Measurements from ENCODE around the gene HEMK1.

DNA sequence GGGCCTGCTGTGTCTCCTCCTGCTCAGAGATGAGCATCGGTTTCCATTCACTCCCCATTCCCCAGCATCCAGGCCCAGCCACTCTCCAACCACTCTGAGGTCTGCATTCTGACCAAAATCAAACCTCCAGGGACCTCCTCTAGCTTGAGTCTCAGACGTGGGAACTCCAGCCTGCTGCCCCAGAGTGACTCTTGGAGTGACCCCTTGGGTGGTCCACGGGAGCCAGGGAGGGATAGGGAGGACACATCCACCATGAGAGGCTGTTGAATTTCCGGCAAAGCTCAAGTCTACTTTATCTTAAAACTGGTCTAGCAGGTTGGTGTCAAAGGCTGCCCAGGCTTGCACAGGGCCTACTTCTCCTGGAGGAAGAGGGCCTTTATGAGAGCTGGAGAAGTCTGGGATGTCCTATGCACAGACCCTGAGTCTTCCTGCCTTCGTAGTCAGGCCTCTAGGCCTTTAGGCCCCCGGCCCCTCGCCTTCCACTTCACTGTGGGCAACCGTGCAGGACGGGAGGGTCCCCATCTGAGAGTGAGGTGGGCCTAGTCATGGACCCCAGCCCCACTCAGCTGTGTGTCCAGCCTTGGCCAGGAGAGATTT lies 33.4 kb downstream of the HEMK1 start:
- TF ChIP-seq, protein P1, sequence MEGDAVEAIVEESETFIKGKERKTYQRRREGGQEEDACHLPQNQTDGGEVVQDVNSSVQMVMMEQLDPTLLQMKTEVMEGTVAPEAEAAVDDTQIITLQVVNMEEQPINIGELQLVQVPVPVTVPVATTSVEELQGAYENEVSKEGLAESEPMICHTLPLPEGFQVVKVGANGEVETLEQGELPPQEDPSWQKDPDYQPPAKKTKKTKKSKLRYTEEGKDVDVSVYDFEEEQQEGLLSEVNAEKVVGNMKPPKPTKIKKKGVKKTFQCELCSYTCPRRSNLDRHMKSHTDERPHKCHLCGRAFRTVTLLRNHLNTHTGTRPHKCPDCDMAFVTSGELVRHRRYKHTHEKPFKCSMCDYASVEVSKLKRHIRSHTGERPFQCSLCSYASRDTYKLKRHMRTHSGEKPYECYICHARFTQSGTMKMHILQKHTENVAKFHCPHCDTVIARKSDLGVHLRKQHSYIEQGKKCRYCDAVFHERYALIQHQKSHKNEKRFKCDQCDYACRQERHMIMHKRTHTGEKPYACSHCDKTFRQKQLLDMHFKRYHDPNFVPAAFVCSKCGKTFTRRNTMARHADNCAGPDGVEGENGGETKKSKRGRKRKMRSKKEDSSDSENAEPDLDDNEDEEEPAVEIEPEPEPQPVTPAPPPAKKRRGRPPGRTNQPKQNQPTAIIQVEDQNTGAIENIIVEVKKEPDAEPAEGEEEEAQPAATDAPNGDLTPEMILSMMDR (IDR thresholded peaks at IDR 0.05; ENCODE audit: low read depth, low read length, poor library complexity, severe bottlenecking), result no peak
- no peak for TF ChIP-seq EZH2phosphoT487 (IDR thresholded peaks at IDR 0.05; ENCODE audit: borderline replicate concordance, low read length)

Measured in DOHH2 (cell line).